T-helper 1 cell treated with Interleukin-12 subunit alpha and Interleukin-12 subunit beta and Interleukin-4 antibody, amounts not matched to agents 30 ng/mL and 1 ng/mL, for 36 hours (primary cell): ENCODE results near the gene DRD3. TPM values are rescaled to one million over a fixed set of nuclear protein-coding genes. Genes with fewer than 3 reads are reported as not detected.

Source experiments
- intact Hi-C: fragments of 100-400 bp; cut with micrococcal nuclease; formaldehyde crosslinking; loops from one replicate; pipeline ENCODE4 v1.15.1; 2024
- total RNA-seq: library from RNA; stranded (reverse); gene quantifications from 2 replicates; pipeline ENCODE4 v1.2.3, GENCODE V29; 2022

Gene DRD3
- total RNA-seq, 1 donor from 2014 or later: not detected

- intact Hi-C loops: no loop called here
Observed at GRCh38 chr3:114192136-114192535, 13.3 kb upstream of the DRD3 start.

GRCh38 chr3:114186501-114186900 lies 7.6 kb upstream of the DRD3 start:
- intact Hi-C loops: no loop called here

GRCh38 chr3:114179575-114179974 lies 723 bp upstream of the DRD3 start:
- intact Hi-C loops: no loop called here

GRCh38 chr3:114176890-114177289 lies 2.0 kb downstream of the DRD3 start:
- intact Hi-C loops: no loop called here

- intact Hi-C loops: no loop called here
Observed at GRCh38 chr3:114176487-114176886, 2.4 kb downstream of the DRD3 start.

GRCh38 chr3:114175204-114175987 lies 3.5 kb downstream of the DRD3 start:
- intact Hi-C loops: no loop called here

GRCh38 chr3:114171677-114172076 lies 7.2 kb downstream of the DRD3 start:
- intact Hi-C loops: no loop called here

- intact Hi-C loops: no loop called here
Observed at GRCh38 chr3:114168150-114168549, 10.7 kb downstream of the DRD3 start.

GRCh38 chr3:114157321-114157720 lies 21.5 kb downstream of the DRD3 start:
- intact Hi-C loops: no loop called here

GRCh38 chr3:114155370-114155821 lies 23.5 kb downstream of the DRD3 start:
- intact Hi-C loops: no loop called here

- intact Hi-C loops: loop anchor here (5.0 kb wide), 1 partner anchor 208 kb away; no protein-coding TSS in a partner anchor
Observed at GRCh38 chr3:114154321-114154821, 24.5 kb downstream of the DRD3 start.

GRCh38 chr3:114152519-114153151 lies 26.2 kb downstream of the DRD3 start:
- intact Hi-C loops: loop anchor here (1.0 to 5.0 kb wide), 8 partner anchors 61 to 416 kb away; no protein-coding TSS in a partner anchor

- intact Hi-C loops: loop anchor here (5.0 kb wide), 1 partner anchor 211 kb away; no protein-coding TSS in a partner anchor
Observed at GRCh38 chr3:114151091-114151490, 27.8 kb downstream of the DRD3 start.

GRCh38 chr3:114147251-114147650 lies 31.6 kb downstream of the DRD3 start:
- intact Hi-C loops: no loop called here

GRCh38 chr3:114144909-114145688 lies 33.8 kb downstream of the DRD3 start:
- intact Hi-C loops: no loop called here

- intact Hi-C loops: no loop called here
Observed at GRCh38 chr3:114143817-114144216, 35.0 kb downstream of the DRD3 start.

- intact Hi-C loops: no loop called here
Observed at GRCh38 chr3:114139836-114140235, 39.0 kb downstream of the DRD3 start.

- intact Hi-C loops: no loop called here
Observed at GRCh38 chr3:114133947-114134346, 44.9 kb downstream of the DRD3 start.

- intact Hi-C loops: no loop called here
Observed at GRCh38 chr3:114132500-114132899, 46.4 kb downstream of the DRD3 start.

- intact Hi-C loops: no loop called here
Observed at GRCh38 chr3:114128826-114129225, 50.0 kb downstream of the DRD3 start.

- intact Hi-C loops: no loop called here
Observed at GRCh38 chr3:114128231-114128630, 50.6 kb downstream of the DRD3 start.

GRCh38 chr3:114127517-114127916 lies 51.3 kb downstream of the DRD3 start:
- intact Hi-C loops: no loop called here
